Peyer's patch (tissue), 4 donors: ENCODE measurements around the gene SPNS3. TPM values are rescaled to one million over a fixed set of nuclear protein-coding genes. Genes with fewer than 3 reads are reported as not detected.
A peak's percentile ranks its signal among the peaks of the same experiment; 100 is the strongest.

Source experiments
- DNase-seq, 3 donors: peaks; one replicate each; pipeline ENCODE4 v3.0.0-alpha.2; 2017 to 2019
- H3K27ac ChIP-seq, 4 donors: fragments of 200-600 bp; sonication (generic); one replicate each; pipeline ENCODE4 v1.5.1; 2016 to 2019
- H3K27me3 ChIP-seq, 2 donors: fragments of 200-600 bp; sonication (generic); one replicate each; pipeline ENCODE4 v1.5.1; 2019
- H3K36me3 ChIP-seq, 3 donors: fragments of 200-600 bp; sonication (generic); one replicate each; pipeline ENCODE4 v1.5.1; 2016 to 2019
- H3K4me1 ChIP-seq, 4 donors: fragments of 200-600 bp; sonication (generic); one replicate each; pipeline ENCODE4 v1.5.1; 2016 to 2019
- H3K4me3 ChIP-seq, 4 donors: fragments of 200-600 bp; sonication (generic); 1 replicate in 3 of 4; 2 replicates in 1 of 4; pipeline ENCODE4 v1.5.1; 2016 to 2019; ENCODE audit warnings: mild to moderate bottlenecking in 1 of 4
- H3K9me3 ChIP-seq, 4 donors: fragments of 200-600 bp; sonication (generic); one replicate each; pipeline ENCODE4 v1.5.1; 2016 to 2019; ENCODE audit warnings: mild to moderate bottlenecking in 1 of 4
- POLR2A ChIP-seq, 2 donors: fragments of 450-650 bp; IDR thresholded peaks; one replicate each; pipeline ENCODE4 v1.5.1; 2017; ENCODE audit warnings: antibody characterized with exemption in 2 of 2, mild to moderate bottlenecking in 2 of 2, moderate library complexity in 2 of 2
- total RNA-seq, 4 donors: library from RNA; depleted of rRNA; stranded (reverse); fragments of >200 nt; gene quantifications; one replicate each; pipeline ENCODE4 v1.1.0, GENCODE V29; 2016
- TF ChIP-seq, protein P1 (sequence below), 6 experiments: fragments of 450-650 bp in 4 of 6; fragments of 200-600 bp in 2 of 6; sonication (generic) in 1 of 6; IDR thresholded peaks; one replicate each; pipeline ENCODE4 v1.5.1; 2017 to 2019; ENCODE audit warnings: antibody characterized with exemption in 6 of 6, mild to moderate bottlenecking in 3 of 6, moderate library complexity in 1 of 6

Gene SPNS3
- total RNA-seq, 4 donors from 2014 or later, result 1.1 to 2.0 TPM; not detected in 2

DNA sequence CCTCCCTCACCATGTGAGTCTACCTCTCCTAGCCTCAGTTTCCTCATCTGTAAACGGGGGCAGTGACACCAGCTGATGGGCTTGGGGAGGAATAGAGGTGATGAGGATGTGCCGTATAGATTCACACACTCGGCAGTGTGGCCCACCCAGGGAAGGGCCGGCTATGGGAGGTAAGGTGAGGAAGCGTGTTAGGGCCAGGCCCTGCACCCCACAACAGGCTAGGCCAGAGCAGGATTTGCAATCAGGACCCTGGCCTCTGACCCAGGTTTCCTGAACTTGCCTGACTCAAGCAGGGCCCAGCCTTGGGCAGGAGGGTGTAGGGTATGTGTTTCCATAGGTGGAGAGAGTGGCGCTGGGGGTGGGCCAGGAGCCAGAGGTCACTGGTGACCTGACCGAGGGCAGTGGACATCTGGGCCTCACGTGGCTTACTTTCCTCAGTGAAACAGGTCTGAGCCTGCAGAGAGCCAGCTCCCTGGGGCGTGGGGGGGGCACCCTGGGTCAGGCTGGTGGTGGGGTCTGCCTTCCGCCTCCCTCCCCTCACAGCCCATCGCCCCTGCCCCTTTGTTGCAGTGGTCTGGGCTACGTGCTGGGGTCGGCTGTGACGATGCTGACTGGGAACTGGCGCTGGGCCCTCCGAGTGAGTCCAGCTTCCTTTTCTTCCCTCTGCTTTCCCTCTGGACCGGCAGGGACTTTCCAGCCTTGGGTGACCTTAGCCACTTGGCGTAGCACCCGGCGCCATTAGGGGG, 12.8 kb downstream of the SPNS3 start:
- TF ChIP-seq, protein P1, sequence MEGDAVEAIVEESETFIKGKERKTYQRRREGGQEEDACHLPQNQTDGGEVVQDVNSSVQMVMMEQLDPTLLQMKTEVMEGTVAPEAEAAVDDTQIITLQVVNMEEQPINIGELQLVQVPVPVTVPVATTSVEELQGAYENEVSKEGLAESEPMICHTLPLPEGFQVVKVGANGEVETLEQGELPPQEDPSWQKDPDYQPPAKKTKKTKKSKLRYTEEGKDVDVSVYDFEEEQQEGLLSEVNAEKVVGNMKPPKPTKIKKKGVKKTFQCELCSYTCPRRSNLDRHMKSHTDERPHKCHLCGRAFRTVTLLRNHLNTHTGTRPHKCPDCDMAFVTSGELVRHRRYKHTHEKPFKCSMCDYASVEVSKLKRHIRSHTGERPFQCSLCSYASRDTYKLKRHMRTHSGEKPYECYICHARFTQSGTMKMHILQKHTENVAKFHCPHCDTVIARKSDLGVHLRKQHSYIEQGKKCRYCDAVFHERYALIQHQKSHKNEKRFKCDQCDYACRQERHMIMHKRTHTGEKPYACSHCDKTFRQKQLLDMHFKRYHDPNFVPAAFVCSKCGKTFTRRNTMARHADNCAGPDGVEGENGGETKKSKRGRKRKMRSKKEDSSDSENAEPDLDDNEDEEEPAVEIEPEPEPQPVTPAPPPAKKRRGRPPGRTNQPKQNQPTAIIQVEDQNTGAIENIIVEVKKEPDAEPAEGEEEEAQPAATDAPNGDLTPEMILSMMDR (IDR thresholded peaks at IDR 0.05), result no peak
- no peak for TF ChIP-seq POLR2A (IDR thresholded peaks at IDR 0.05)
- no peak for DNase-seq
- Histone ChIP-seq H3K27ac (peak overlapping the region in 1 of 4 donors; percentile 42), H3K9me3 (no peaks in the 10 kb centered on the region), H3K4me1 (peaks cover 0 to 11% (median 0%) of the 10 kb centered on the region in 4 donors), H3K27me3 (no peaks in the 10 kb centered on the region), H3K4me3 (no peak overlapping the region), H3K36me3 (no peaks in the 10 kb centered on the region)

DNA sequence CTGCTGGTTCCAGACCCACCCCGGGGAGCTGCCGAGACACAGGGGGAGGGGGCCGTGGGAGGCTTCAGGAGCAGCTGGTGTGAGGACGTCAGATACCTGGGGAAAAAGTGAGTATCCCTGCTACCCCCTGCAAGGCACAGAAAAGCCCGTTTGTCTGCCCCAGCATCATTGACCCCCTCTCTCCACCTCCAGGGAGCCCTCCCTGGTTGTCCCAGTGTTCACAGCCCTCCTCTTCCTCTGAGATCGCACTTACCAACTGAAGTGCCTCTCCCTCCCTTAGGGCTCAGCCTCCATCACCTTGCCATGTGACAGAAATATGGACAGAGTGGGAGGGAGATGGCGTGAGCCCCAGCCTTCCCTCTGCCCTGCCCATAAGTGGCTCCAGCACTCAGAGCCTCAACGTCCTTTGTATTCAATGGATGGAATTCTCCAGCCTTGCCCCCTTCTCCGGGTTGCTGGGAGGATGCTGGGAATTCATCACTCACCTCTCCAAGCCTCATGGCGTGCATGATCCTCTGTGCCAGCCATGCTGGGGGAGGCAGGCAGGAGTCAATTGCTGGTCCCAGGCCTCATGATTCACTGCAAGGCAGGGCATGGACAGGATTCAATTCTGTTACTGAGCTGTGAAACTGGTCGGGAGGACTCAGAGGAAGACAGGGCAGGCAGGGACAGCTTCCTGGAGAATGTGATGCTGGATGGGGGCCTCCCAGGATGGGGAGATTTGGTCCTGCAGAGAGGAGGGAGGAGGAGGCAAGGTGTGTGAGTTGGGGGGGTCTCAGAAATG, 14.6 kb downstream of the SPNS3 start:
- peaks cover 0 to 11% (median 0%) of the 10 kb centered on the region in 4 donors for H3K4me1 ChIP-seq
- no peak overlapping the region for H3K27ac ChIP-seq
- H3K9me3 ChIP-seq, result no peaks in the 10 kb centered on the region
- no peak overlapping the region for H3K4me3 ChIP-seq
- no peaks in the 10 kb centered on the region for H3K27me3 ChIP-seq
- no peak for TF ChIP-seq POLR2A (IDR thresholded peaks at IDR 0.05)
- TF ChIP-seq, protein P1 (IDR thresholded peaks at IDR 0.05), result no peak
- no peak for DNase-seq
- H3K36me3 ChIP-seq, result no peaks in the 10 kb centered on the region

DNA sequence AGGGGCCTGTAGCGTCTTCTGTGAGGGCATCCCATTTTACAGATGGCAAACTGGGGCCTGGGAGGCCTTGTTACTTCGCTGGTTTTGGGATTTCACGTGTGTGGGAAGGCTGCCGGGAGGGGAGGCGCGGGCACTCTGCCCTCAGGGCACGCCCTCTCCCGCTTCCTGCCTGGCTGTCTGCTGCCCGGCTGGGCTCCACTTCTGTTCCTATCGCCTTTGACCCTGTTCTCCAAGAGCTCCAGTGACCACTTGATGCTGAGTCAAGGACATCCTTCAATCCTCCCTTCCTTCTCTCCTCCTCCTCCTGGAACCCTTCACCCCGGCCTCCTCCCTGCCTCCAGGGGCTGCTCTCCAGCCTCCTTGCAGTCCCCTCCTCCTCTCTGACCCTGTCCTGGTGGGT, 16.0 kb downstream of the SPNS3 start:
- Histone ChIP-seq H3K4me3 (no peak overlapping the region), H3K9me3 (no peaks in the 10 kb centered on the region), H3K4me1 (peaks cover 0 to 18% (median 0%) of the 10 kb centered on the region in 4 donors), H3K36me3 (no peaks in the 10 kb centered on the region), H3K27me3 (no peaks in the 10 kb centered on the region), H3K27ac (no peak overlapping the region)
- TF ChIP-seq, protein P1 (IDR thresholded peaks at IDR 0.05), result no peak
- no peak for TF ChIP-seq POLR2A (IDR thresholded peaks at IDR 0.05)
- no peak for DNase-seq

DNA sequence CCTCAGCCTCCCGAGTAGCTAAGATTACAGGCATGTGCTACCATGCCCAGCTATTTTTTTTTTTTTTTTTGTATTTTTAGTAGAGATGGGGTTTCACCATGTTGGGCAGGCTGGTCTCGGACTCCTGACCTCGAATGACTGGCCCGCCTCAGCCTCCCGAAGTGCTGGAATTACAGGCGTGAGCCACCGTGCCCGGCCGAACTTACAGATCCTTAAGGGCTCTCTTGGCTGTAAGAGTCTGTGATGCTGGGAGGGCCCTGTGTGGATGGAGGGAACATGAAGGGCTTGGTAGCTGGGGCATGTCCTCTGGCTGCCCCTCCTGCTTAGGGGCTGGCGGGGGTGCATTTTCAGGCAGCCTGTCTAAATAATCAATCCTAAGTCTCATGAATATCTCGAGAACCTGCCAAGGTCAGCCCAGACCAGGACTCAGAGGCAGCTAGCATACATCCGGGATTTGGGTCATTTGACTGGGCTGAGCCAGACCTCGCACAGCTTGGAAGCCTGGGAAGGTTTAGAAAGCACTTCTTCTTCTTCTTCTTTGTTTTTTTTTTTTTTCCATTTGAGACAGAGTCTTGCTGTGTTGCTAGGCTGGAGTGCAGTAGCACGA, 17.1 kb downstream of the SPNS3 start:
- Histone ChIP-seq H3K4me3 (no peak overlapping the region), H3K9me3 (no peaks in the 10 kb centered on the region), H3K4me1 (peaks cover 0 to 18% (median 0%) of the 10 kb centered on the region in 4 donors), H3K27ac (no peak overlapping the region), H3K36me3 (no peaks in the 10 kb centered on the region), H3K27me3 (no peaks in the 10 kb centered on the region)
- DNase-seq, result no peak
- TF ChIP-seq, protein P1 (IDR thresholded peaks at IDR 0.05), result no peak
- TF ChIP-seq POLR2A (IDR thresholded peaks at IDR 0.05), result no peak

DNA sequence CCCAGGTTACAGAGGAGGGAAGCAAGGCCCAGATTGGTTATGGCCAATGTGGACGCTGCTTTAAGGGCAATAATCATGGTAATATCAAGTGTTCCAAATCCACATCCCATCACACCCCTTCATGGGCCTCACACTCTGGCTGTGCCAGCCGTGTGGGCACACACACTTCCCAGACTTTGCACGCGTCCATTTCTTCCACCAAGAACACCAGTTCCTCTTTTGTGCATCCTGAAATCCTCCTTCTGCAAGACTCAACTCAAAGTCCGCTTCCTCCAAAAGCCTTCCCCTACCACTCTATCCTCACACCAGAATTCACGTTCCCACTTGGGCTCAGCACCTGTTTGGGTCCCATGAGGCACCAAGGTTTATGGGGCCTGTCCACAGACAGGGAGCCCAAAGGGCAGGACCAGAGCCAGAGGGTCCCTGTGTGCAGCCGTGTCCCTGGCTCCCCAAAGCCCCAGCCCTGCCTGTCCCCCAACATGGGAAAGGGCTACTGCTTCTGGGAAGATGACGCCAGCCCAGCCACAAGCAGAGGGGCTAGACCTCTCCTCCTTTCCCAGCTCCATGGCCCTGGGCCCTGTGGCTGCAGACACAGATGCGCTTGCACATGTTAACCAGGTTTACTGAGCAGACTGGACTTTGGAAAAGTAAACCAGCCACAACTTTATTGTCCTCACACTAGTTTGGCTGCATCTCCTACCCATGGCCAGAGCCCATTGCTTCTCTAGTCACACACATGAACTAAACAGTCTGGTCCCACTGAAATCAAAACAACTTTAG, 20.3 kb downstream of the SPNS3 start:
- H3K4me3 ChIP-seq, result no peak overlapping the region
- TF ChIP-seq, protein P1 (IDR thresholded peaks at IDR 0.05), result no peak
- TF ChIP-seq POLR2A (IDR thresholded peaks at IDR 0.05), result no peak
- no peak for DNase-seq
- H3K36me3 ChIP-seq, result no peaks in the 10 kb centered on the region
- H3K9me3 ChIP-seq, result no peaks in the 10 kb centered on the region
- H3K4me1 ChIP-seq, result peaks cover 0 to 18% (median 0%) of the 10 kb centered on the region in 4 donors
- H3K27ac ChIP-seq, result no peak overlapping the region
- H3K27me3 ChIP-seq, result no peaks in the 10 kb centered on the region
